ENCODE results near the gene FAM234A. TPM values are rescaled to one million over a fixed set of nuclear protein-coding genes. Genes with fewer than 3 reads are reported as not detected.

The FAM234A gene
- total and polyA plus RNA-seq, 8 donors: 13.1 to 87.2 (median 35.1) TPM

- 84 to 95% (median 89%) methylated on average over 9 to 13 of the region's 13 CpGs for WGBS, 5 donors
- no peak for TF ChIP-seq EP300 (IDR thresholded peaks at IDR 0.05)
- TF ChIP-seq CTCF (IDR thresholded peaks at IDR 0.05): no peak
- TF ChIP-seq POLR2A (IDR thresholded peaks at IDR 0.05): no peak
- TF ChIP-seq POLR2AphosphoS5 (IDR thresholded peaks at IDR 0.05): no peak
- Histone ChIP-seq H3K9me3 (no peaks in the 10 kb centered on the region), H3K36me3 (peaks cover 52 to 90% (median 87%) of the 10 kb centered on the region in 4 donors), H3K4me1 (no peaks in the 10 kb centered on the region), H3K4me3 (no peak overlapping the region), H3K27me3 (no peaks in the 10 kb centered on the region), H3K27ac (no peak overlapping the region)
- no peak for DNase-seq
- intact Hi-C loops (cut with DNase I; ENCODE audit: low total_unique reads): no loop called here
These were observed 25.2 kb downstream of the FAM234A start for GRCh38 chr16:259814-260253.

GRCh38 chr16:260326-260725 is 25.7 kb downstream of the FAM234A start:
- DNase-seq: no peak
- no peaks in the 10 kb centered on the region for H3K27me3 ChIP-seq
- H3K9me3 ChIP-seq: no peaks in the 10 kb centered on the region
- no peak overlapping the region for H3K27ac ChIP-seq
- H3K4me3 ChIP-seq: no peak overlapping the region
- intact Hi-C loops (cut with DNase I; ENCODE audit: low total_unique reads): no loop called here
- no peak for TF ChIP-seq POLR2A (IDR thresholded peaks at IDR 0.05)
- no peak for TF ChIP-seq POLR2AphosphoS5 (IDR thresholded peaks at IDR 0.05)
- peaks cover 0 to 3% (median 0%) of the 10 kb centered on the region in 4 donors for H3K4me1 ChIP-seq
- H3K36me3 ChIP-seq: peaks cover 52 to 90% (median 87%) of the 10 kb centered on the region in 4 donors
- 93 to 96% (median 95%) methylated on average over 16 to 19 of the region's 19 CpGs for WGBS, 5 donors

GRCh38 chr16:261031-261691 is 26.5 kb downstream of the FAM234A start:
- 78 to 93% (median 87%) methylated on average over 13 to 28 of the region's 28 CpGs for WGBS, 5 donors
- peaks cover 0 to 11% (median 8%) of the 10 kb centered on the region in 4 donors for H3K4me1 ChIP-seq
- H3K36me3 ChIP-seq: peaks cover 48 to 86% (median 84%) of the 10 kb centered on the region in 4 donors
- H3K4me3 ChIP-seq: no peak overlapping the region
- H3K27me3 ChIP-seq: no peaks in the 10 kb centered on the region
- DNase-seq: no peak
- no peaks in the 10 kb centered on the region for H3K9me3 ChIP-seq
- TF ChIP-seq POLR2AphosphoS5 (IDR thresholded peaks at IDR 0.05) (no peak), EP300 (IDR thresholded peaks at IDR 0.05) (no peak), POLR2A (IDR thresholded peaks at IDR 0.05) (no peak), CTCF (IDR thresholded peaks at IDR 0.05) (no peak)
- no peak overlapping the region for H3K27ac ChIP-seq
- intact Hi-C loops (cut with DNase I; ENCODE audit: low total_unique reads): no loop called here

GRCh38 chr16:262121-262745 is 27.6 kb downstream of the FAM234A start:
- intact Hi-C loops (cut with DNase I; ENCODE audit: low total_unique reads): no loop called here
- peaks cover 48 to 78% (median 75%) of the 10 kb centered on the region in 4 donors for H3K36me3 ChIP-seq
- H3K27ac ChIP-seq: no peak overlapping the region
- peaks cover 0 to 12% (median 9%) of the 10 kb centered on the region in 4 donors for H3K4me1 ChIP-seq
- no peak for DNase-seq
- no peaks in the 10 kb centered on the region for H3K27me3 ChIP-seq
- H3K9me3 ChIP-seq: no peaks in the 10 kb centered on the region
- WGBS, 5 donors: 92 to 94% (median 93%) methylated on average over 27 to 29 of the region's 29 CpGs
- TF ChIP-seq EP300 (IDR thresholded peaks at IDR 0.05) (no peak), CTCF (IDR thresholded peaks at IDR 0.05) (no peak), POLR2A (IDR thresholded peaks at IDR 0.05) (no peak), POLR2AphosphoS5 (IDR thresholded peaks at IDR 0.05) (no peak)
- H3K4me3 ChIP-seq: no peak overlapping the region

Measured in stomach (tissue), 9 donors.